NOMO-1 (cell line): ENCODE data around the gene FBXL16.

Source experiments
- DNase-seq, 2 experiments: peaks; one replicate each; lab custom pipeline; 2025; ENCODE audit not compliant: unreplicated experiment in 2 of 2; lab: John Stamatoyannopoulos, UW

The FBXL16 gene

DNA sequence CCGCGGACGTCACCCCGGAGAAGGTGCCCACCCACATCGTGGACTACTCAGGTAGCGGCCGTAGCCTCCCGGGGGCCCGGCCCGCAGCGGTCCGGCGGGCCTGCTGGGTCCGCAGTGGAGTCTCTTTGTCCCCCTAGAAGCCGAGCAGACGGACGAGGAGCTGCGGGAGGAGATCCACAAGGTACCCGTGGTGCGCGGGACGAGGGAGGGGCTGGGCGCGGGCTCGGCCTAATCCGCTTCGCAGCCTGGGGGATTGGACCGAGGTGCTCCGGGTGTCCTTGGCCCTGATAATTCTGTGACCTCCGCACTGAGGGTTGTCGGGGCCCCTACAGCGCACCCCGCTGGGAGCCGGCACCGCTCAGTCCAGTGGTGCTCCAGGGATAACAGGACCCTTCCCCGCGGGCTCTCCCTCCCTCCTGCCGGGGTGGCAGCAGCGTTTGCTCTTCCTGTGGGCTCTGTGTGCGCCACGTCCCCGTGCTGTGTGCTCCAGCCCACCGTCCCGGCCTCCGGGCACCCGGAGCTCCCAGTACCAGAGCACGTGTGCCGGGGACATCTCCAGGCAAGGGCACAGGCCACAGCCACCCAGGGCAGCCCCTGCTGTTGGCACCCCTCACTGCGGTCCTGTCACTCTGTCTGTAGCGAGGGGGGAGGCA, 37.0 kb downstream of the FBXL16 start:
- DNase-seq, result no peak

DNA sequence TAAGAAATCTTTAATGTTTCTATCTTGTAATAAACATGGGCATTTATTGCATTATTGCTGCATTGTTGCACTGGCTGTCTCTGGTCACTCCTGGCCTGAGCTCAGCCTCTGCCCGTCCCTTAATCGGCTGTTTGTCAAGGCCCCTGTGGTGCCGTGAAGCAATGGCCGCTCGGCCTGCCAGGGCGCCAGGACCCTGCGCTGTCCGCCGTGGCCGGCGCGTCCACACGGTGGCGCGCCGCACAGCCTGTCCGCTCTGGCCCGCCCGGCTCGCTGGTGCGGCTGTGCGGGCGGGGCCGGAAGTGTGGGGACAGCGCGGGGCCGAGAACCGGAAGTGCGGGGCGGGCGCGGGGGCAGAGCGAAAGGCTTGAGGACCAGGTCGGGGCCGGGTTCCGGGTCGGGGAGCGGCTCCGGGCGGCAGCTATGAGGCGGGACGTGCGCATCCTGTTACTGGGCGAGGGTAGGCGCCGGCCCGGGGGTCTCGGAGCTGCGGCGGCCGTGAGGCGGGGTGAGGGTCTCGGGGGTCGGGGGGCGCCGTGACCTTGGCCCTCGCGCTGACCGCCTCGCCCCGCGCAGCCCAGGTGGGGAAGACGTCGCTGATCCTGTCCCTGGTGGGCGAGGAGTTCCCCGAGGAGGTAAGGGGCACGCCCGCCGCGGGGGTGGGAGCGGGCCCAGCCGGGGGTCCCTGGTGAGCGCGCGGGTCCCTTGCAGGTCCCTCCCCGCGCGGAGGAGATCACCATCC, 37.7 kb downstream of the FBXL16 start, which contains the start of gene RHOT2:
Gene RHOT2 (plus strand): TSS at position 353 of the 739 bp plus-strand sequence. CDS start 68 bp downstream, at position 421.
- DNase-seq, result peak; percentile 87 to 94

DNA sequence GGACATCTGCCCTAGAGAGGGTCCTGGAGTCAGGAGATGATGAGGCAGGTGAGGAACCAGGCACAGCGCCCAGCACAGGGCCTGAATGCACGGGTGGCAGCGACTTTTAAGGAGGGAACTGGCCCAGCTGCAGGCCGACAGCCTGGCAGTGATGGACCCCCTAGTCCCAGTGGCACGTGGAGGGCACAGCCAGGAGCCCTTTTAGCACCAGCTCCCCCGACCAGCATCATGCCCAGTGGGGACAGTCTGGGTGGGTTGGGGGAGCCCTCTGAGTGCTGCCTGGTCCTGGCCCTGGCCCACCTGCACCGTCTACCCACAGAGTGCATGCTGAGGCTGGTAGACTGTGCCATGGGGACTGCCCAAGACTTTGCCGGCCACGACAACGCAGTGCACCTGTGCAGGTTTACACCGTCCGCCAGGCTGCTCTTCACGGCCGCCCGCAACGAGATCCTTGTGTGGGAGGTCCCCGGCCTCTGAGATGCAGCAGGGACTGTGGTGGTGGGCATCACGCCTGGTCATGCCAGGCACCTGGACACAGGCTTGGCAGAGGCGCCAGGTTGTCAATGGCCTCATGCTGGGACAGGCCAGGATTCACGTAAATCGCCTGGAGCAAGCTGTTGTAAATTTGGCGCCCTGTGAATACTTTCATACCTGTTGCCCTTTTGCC, 38.4 kb downstream of the FBXL16 start:
- no peak for DNase-seq

DNA sequence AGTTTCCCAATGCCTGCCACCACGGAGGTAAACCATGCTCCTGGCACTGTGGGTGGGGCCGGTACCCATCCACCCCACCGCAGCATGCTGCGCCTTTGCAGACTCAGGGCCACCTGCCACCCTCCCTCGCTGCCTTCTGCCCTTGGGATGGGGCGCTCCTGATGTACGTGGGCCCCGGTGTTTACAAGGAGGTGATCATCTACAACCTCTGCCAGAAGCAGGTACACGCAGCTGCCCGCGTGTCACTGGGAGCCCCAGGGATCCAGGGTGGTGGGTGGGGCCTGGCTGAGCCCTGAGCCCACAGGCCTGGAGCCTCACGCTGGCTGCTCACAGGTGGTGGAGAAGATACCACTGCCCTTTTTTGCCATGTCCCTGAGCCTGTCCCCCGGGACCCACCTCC, 39.0 kb downstream of the FBXL16 start:
- DNase-seq, result no peak

DNA sequence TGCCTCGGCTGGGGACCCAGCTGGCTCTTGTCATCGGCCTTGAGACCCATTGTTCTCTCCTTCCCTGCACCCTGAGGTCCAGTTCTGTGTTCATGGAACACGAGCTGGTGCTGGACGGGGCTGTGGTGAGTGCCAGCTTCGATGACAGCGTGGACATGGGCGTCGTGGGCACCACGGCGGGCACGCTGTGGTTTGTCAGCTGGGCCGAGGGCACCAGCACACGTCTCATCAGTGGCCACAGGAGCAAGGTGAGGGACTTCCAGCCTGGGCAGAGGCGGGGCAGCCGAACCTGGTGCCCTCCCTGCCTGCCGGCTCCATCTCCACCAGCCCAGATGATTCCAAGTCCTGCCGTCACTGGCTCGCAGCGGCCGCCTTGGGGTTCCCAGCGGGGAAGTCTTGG, 43.0 kb downstream of the FBXL16 start:
- DNase-seq, result no peak

DNA sequence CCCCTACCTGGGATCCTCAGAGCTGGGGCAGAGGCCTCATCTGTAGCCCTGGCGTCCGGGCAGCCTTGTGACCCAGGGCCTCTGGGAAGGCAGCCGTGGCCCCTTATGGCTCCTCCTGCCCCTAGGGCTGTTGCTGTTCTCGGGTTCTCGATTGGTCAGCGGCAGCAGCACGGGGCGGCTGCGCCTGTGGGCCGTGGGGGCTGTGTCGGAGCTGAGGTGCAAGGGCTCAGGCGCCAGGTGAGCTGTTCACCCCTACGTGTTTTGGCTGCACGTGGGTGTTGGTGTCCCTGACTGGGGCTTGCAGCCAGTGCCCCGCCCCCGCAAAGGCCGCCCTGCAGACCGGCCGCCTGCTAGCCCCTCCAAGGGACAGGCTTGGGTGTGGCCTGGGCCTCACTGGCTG, 43.5 kb downstream of the FBXL16 start:
- DNase-seq, result no peak

DNA sequence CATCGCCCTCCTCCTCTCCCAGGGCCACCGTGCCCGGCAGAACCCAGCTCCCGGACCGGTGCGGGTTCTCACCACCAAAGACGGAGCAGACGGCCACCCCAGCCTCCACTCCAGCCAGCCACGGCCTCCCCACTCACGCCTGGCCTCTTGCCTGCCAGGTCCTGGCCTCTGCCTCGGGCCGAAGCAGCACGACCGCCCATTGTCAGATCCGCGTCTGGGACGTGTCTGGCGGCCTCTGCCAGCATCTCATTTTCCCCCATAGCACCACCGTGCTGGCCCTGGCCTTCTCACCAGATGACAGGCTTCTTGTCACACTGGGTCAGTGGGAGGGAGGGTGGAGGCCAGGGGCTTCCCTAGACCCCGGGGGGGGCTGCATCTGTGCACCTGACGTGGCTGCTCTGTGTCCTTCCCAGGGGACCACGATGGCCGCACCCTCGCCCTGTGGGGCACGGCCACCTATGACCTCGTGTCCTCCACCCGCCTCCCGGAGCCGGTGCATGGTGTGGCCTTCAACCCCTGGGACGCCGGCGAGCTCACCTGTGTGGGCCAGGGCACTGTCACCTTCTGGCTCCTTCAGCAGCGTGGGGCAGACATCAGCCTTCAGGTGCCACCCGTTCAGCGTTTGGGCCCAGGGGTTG, 44.3 kb downstream of the FBXL16 start:
- DNase-seq, result no peak

DNA sequence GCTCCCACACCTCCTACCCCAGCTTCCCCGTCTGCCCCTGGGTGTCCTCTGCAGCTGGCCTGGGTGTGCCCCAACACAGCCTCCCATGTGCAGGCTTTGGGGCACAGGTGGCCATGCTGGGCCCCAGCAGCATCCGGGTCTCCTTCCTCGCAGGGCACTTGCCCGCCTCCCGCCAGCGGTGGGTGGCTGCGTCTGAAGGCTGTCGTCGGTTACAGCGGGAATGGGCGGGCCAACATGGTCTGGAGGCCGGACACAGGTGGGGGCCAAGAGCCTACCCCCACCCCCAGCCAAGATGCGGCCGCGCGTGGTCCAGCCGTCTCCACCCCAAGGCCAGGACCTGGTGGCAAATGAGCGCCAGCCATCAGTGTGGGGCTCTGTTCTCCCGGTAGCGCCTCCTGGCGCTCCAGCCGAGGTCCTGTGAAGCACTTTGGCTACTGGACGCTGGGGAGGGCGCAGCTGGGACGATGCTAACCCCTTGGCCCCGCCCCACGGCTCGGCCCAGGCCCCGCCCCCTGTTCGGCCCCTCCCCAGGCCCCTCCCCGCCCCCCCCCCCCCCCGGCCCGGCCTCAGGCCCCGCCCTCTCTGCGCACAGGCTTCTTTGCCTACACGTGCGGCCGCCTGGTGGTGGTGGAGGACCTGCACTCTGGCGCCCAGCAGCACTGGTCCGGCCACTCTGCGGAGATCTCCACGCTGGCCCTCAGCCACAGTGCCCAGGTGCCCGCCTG, 45.0 kb downstream of the FBXL16 start:
- DNase-seq, result peak; percentile 79 to 86

DNA sequence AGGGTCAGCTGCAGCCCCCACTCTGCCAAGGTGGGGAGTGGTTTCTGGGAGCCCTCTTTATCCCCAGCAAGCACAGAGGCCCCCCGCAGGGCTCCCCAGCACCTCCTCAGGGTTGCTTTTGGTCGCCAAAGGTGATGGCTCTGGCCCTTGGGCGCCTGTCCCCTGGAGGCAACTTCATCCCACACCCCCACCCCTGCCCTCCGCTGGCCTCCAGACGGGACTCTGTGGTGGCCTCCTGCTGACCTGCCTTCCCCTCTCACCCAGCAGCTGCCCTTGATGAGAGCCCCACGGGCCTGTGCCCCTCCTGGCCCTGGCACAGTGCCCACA, 45.5 kb downstream of the FBXL16 start:
- no peak for DNase-seq

DNA sequence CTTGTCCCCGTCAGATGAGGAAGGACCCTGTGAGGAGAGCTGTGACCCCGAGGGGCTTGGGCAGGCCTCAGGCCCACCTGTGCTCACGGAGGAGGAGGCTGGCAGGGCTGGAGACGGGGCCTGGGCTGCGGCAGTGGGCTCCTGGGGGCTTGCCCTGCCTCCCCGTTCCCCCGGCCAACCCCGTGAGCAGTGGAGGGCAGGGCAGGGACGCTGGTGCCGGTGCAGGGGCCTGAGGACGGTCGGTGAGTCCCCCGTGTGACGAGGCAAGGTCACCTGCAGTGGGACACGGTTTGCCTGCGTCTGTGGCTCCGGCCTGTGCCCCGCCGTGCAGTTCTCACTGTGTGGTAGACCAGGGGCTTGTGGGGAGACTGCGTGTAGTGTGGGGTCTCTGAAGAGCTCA, 46.0 kb downstream of the FBXL16 start:
- DNase-seq, result no peak

DNA sequence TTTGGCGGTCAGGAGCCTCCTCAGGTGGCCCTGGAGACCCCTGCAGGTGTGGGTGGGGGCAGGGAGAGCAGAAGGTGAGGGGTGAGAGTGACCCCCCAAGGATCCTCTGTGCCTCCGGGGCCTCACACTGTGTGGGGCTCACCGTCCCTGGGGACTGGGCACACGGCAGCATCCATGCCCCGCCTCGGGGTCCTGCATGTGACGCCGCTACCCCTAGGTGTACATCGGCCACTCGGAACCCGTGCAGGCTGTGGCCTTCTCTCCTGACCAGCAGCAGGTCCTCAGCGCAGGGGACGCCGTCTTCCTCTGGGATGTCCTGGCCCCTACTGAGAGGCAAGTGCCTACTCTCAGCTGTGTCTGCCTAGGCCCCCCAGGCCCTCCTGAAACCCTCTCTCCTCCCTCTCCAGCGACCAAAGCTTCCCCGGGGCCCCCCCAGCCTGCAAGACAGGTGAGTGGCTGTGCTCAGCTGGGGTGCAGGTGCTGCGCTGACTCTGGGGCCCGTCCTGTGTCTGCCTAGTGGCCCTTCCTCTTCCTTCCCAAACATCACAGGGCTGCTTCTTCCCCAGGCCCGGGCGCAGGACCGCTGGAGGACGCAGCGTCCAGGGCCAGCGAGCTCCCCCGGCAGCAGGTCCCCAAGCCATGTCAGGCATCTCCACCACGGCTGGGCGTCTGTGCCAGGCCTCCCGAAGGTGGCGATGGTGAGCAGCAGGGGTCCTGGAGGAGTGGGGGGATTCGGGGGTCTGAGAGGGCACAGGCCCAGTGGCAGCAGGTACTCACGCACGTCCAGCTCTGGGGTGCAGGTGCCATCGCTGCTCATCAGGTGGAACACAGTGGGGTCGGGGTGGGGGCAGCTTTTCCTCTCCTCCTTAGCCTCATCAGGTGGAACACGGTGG, 46.7 kb downstream of the FBXL16 start:
- no peak for DNase-seq

DNA sequence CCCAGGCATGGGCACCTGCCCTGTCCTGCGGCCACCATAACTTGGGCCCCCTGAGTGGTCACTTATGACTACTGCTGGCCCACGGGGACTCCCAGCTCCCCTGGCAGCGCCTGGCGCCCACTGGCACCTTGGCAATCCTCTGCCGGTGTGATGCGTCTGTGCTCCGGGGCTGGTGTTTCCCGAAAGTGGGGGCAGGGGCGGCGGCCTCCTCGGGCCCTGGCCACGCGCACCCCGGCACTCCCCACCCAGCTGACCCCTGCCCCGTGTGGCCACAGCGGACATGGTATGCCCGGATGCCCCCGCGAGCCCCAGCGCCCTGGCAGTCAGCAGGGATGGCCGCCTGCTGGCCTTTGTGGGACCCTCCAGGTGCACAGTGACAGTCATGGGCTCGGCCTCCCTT, 48.1 kb downstream of the FBXL16 start:
- DNase-seq, result no peak

DNA sequence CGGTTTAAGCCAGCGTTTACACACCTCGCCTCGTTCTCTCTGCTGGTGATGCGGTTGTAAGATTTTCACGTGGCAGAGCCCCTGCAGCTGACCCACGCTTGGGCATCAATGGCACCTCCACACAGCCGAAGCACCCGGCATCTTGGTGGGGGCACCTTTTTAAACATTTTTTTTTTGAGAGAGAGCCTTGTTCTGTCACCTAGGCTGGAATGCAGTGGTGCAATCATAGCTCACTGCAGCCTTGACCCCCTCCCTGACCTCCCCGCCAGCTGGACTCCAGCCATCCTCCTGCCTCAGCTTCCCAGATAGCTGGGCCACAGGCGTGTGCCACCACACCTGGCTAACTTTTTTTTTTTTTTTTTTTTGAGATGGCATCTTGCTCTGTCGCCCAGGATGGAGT, 51.6 kb downstream of the FBXL16 start:
- no peak for DNase-seq

DNA sequence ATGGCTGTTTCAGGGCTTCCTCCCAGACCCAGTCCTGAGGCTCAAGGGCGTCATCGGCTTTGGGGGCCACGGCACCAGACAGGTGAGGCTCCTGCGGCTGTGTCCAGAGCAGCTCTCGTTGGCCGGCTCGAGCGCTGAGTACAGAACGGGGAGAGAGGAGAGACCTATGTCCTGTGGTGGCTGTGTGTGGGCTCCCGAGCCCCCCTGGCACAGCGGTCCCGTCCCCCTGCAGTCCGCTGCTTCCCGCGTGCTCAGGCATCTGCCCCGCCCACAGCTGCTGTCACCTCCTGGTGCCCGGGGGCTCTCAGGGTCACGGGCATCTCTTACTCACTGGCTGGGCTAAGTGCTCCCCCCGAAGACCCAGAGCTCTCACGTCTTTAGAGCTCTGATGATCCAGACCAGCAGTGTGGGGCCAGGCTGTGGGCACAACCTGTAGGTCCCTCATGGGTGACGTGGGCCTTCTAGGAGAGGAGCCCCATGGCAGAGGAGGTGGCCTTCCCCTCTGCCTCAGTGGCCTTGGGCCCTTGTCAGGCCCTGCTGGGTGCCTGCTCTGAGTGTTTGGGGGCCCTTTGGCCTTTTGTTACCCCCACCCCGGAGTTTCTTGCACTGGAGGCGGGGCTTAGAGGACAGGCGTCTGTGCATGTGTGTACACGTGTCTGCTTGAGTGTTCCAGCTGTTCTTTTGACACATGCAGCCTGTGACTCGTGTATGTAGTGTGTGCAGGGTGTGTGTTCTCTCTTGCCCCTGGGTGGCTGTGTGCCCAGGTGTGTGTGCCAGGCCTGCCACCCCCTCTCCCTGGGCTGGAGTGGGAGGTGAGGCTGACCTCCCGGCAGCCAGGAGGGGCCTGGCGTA, 52.9 kb downstream of the FBXL16 start:
- DNase-seq, result no peak

DNA sequence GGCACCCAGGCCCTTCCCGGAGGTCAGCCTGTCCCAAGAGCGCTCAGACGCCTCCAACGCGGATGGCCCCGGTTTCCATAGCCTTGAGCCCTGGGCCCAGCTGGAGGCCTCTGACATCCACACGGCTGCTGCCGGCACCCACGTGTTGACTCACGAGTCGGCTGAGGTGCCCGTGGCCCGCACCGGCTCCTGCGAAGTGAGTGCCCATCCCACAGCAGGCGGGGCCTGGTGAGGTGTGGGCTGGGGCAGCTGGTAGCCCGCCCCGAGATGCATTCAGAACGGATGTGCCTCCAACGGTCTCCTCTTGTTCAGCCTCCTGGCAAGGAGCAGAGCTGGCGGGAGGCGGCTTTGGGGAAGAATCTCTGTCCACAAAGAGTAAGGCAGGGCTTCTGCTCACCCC, 53.8 kb downstream of the FBXL16 start:
- no peak for DNase-seq

DNA sequence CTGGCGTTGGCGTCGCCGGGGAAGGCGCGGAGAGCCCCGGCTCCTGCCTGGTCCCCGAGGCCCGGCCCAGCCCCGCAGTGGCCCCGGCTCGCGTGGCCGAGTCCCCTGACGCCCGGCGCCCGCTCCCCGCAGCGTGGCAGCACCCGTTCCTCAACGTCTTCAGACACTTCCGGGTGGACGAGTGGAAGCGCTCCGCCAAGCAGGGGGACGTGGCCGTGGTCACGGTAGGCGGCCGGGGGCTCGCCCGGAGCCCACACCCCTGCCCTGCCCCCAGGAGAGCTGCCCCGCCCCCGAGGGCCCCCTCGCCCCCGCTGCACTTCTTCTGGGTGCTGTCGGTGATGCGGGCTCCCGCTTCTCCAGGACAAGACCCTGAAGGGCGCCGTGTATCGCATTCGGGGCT, 56.0 kb downstream of the FBXL16 start:
- DNase-seq, result no peak

DNA sequence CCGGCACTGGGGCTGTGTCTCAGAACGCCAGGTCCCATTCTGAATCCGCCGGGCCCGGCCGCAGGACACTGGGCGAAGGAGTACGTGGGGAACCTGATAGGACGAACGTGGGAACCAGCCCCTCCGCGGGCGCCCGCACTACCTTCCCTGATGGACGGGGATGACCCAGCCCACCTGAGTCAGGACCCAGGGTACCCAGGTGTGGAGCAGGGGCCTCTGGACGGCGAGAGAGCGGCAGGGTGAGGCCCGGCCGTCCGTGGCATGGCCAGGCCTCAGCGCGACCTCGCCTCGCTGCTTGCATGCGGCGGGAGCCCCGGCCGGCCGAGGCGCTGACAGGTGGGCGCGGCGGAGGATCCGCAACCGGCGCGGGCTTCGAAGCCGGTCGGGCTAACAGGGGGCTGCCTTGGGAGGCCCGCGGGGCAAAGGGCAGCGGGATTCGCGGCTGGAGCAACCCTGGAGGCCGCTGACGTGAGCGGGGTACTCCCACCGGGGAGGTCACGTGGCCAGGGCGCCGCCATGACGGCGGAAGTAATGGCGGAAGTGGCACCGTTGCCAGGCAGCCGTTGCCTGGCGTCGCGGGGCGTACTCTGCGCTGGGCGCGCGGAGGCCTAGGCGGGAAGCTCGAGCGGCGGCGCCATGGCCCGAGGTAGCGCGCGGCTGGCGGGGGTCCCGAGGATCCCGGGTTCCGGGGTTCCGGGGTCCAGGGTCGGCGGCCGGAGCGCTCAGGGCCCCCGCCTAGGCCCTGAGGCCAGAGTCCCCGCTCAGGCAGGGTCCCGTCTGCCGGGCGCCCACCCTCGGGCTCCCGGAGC, 56.6 kb downstream of the FBXL16 start, which contains the start of gene WDR90:
Gene WDR90 (plus strand): TSS at position 585 of the 809 bp plus-strand sequence. CDS start 52 bp downstream, at position 637.
- DNase-seq, result peak; percentile 90 to 91
